ENCODE results near the gene ARHGEF17. TPM values are rescaled to one million over a fixed set of nuclear protein-coding genes. Genes with fewer than 3 reads are reported as not detected.

ARHGEF17 gene
- total and polyA plus RNA-seq, 2 of the 13 experiments (the other 11 are each of a cell fraction or from before 2014, with no cell fraction given) = 10.7 to 28.8 TPM

- no peak for TF ChIP-seq ZNF143 (CRISPR knock-in tag; IDR thresholded peaks at IDR 0.05)
- TF ChIP-seq SNAPC4 (CRISPR knock-in tag; IDR thresholded peaks at IDR 0.05) = 0 out of 2 replicates have a peak, but pooled peaks have one; percentile 34
- TF ChIP-seq CREM (IDR thresholded peaks at IDR 0.05) = peak; percentile 62; the same call in 1 of the 2 replicates
- no peak for TF ChIP-seq CREM (CRISPR knock-in tag; IDR thresholded peaks at IDR 0.05)
- peak; percentile 71; the same call in 1 of the 2 replicates for TF ChIP-seq AHDC1 (CRISPR knock-in tag; IDR thresholded peaks at IDR 0.05; ENCODE audit: borderline replicate concordance)
- TF ChIP-seq CSRNP1 (CRISPR knock-in tag; IDR thresholded peaks at IDR 0.05) = peak; percentile 66; the same call in 1 of the 2 replicates
- TF ChIP-seq CTCF (CRISPR knock-in tag; IDR thresholded peaks at IDR 0.05) = 0 out of 2 replicates have a peak, but pooled peaks have one; percentile 11
- 0 out of 2 replicates have a peak, but pooled peaks have one; percentile 53 for TF ChIP-seq AKAP8 (CRISPR knock-in tag; IDR thresholded peaks at IDR 0.05)
- TF ChIP-seq PLSCR1 (CRISPR knock-in tag; IDR thresholded peaks at IDR 0.05; ENCODE audit: borderline replicate concordance) = no peak
- TF ChIP-seq SNAPC5 (CRISPR knock-in tag; IDR thresholded peaks at IDR 0.05; ENCODE audit: borderline replicate concordance) = peak; percentile 72; the same call in 1 of the 2 replicates
Observed at GRCh38 chr11:73331138-73331916, 23.3 kb downstream of the ARHGEF17 start (continued).

Data from HepG2 (cell line).